Measurements from ENCODE around the gene PRMT9. TPM values are rescaled to one million over a fixed set of nuclear protein-coding genes. Genes with fewer than 3 reads are reported as not detected.

Gene PRMT9
- total and polyA plus RNA-seq, 5 donors from 2014 or later, result 5.8 to 27.5 (median 6.9) TPM

- Mint-ChIP-seq H3K27ac (peak overlapping the region in 1 of 3 donors; percentile 4), H3K4me3 (no peak overlapping the region), H3K27me3 (no peaks in the 10 kb centered on the region), H3K36me3 (peaks cover 54% of the 10 kb centered on the region), H3K4me1 (peaks cover 22 to 49% (median 39%) of the 10 kb centered on the region in 4 donors), H3K9me3 (peaks cover 0 to 1% (median 0%) of the 10 kb centered on the region in 7 donors)
- H3K9me3 ChIP-seq (ENCODE audit: control insufficient read depth in 2 of 2, low read length in 2 of 2), result no peaks in the 10 kb centered on the region
- peaks cover 22% of the 10 kb centered on the region for H3K36me3 ChIP-seq (ENCODE audit: control insufficient read depth, insufficient read depth, low read length)
- peaks cover 5% of the 10 kb centered on the region for H3K4me1 ChIP-seq (ENCODE audit: control insufficient read depth, insufficient read depth, low read length, poor library complexity, severe bottlenecking)
- H3K4me3 ChIP-seq (ENCODE audit: low read depth, low read length), result no peak overlapping the region
- no peak overlapping the region for H3K27ac ChIP-seq (ENCODE audit: insufficient read depth, low read length, poor library complexity, severe bottlenecking)
- DNase-seq (no peak), ATAC-seq (ENCODE audit: low read depth in 2 of 2) (no peak)
- no peaks in the 10 kb centered on the region for H3K27me3 ChIP-seq (ENCODE audit: control insufficient read depth, insufficient read depth, low read length)
Observed at GRCh38 chr4:147643616-147644015, 40.3 kb downstream of the PRMT9 start.

DNA sequence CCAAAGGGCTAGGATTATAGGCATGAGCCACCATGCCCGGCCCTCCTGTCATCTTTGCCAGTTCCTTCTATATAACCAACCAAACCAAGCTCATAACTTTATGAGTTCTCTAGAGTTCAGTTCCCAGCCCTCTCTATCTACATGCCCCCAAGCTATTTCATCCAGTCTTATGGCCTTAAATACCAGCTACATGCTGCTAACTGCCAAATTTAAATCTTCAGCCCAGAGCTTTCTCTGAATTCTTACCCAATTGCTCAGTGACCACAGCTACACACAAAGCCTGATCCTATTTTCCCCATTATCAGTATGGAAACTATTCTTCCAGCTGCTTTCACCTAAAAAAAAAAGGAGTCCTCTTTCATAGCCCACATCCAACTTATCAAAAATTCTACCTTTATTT lies 43.6 kb downstream of the PRMT9 start:
- H3K27ac ChIP-seq (ENCODE audit: insufficient read depth, low read length, poor library complexity, severe bottlenecking), result no peak overlapping the region
- peaks cover 47% of the 10 kb centered on the region for H3K36me3 ChIP-seq (ENCODE audit: control insufficient read depth, insufficient read depth, low read length)
- H3K9me3 ChIP-seq (ENCODE audit: control insufficient read depth in 2 of 2, low read length in 2 of 2), result no peaks in the 10 kb centered on the region
- Mint-ChIP-seq H3K4me3 (no peak overlapping the region), H3K27me3 (no peaks in the 10 kb centered on the region), H3K36me3 (peaks cover 59% of the 10 kb centered on the region), H3K4me1 (peaks cover 15 to 40% (median 24%) of the 10 kb centered on the region in 4 donors), H3K27ac (peak overlapping the region in 1 of 3 donors; percentile 49), H3K9me3 (peaks cover 0 to 8% (median 1%) of the 10 kb centered on the region in 7 donors)
- no peak for DNase-seq
- H3K4me1 ChIP-seq (ENCODE audit: control insufficient read depth, insufficient read depth, low read length, poor library complexity, severe bottlenecking), result no peaks in the 10 kb centered on the region
- ATAC-seq (ENCODE audit: low read depth in 2 of 2), result no peak
- H3K27me3 ChIP-seq (ENCODE audit: control insufficient read depth, insufficient read depth, low read length), result no peaks in the 10 kb centered on the region
- no peak overlapping the region for H3K4me3 ChIP-seq (ENCODE audit: low read depth, low read length)

GRCh38 chr4:147639388-147639787 lies 44.6 kb downstream of the PRMT9 start:
- no peak overlapping the region for H3K27ac ChIP-seq (ENCODE audit: insufficient read depth, low read length, poor library complexity, severe bottlenecking)

DNA sequence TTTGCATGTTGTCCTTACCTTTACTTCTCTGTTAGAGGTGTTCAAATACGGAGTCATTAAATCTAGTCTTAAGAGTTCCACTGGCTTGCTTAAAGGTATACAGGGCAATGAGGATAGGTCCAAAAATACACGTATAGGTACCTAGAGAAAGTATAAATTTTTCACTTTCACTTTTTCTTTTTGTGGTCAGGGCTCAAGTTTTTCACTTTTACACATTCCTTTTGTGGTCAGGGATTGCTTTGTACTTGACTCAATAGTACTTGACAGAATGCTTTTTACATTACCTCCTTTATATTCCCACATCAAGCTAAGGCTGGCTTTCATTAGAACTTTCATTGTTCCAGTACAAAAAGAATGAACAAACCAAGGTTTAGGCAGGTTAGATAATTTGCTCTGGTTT lies 45.0 kb downstream of the PRMT9 start:
- peaks cover 59% of the 10 kb centered on the region for H3K36me3 Mint-ChIP-seq
- ATAC-seq (ENCODE audit: low read depth in 2 of 2) (no peak), DNase-seq (peak in 1 of 3 donors; percentile 6)
- H3K4me1 Mint-ChIP-seq, result peaks cover 12 to 35% (median 17%) of the 10 kb centered on the region in 4 donors
- H3K9me3 ChIP-seq (ENCODE audit: control insufficient read depth in 2 of 2, low read length in 2 of 2), result no peaks in the 10 kb centered on the region
- no peaks in the 10 kb centered on the region for H3K4me1 ChIP-seq (ENCODE audit: control insufficient read depth, insufficient read depth, low read length, poor library complexity, severe bottlenecking)
- H3K9me3 Mint-ChIP-seq, result peaks cover 0 to 8% (median 1%) of the 10 kb centered on the region in 7 donors
- H3K27me3 Mint-ChIP-seq, result no peaks in the 10 kb centered on the region
- H3K36me3 ChIP-seq (ENCODE audit: control insufficient read depth, insufficient read depth, low read length), result peaks cover 60% of the 10 kb centered on the region
- peak overlapping the region; percentile 12 to 86 (median 36) for H3K27ac Mint-ChIP-seq
- no peak overlapping the region for H3K4me3 ChIP-seq (ENCODE audit: low read depth, low read length)
- H3K27ac ChIP-seq (ENCODE audit: insufficient read depth, low read length, poor library complexity, severe bottlenecking), result peak overlapping the region; percentile 20
- H3K4me3 Mint-ChIP-seq, result no peak overlapping the region
- no peaks in the 10 kb centered on the region for H3K27me3 ChIP-seq (ENCODE audit: control insufficient read depth, insufficient read depth, low read length)

More at GRCh38 chr4:147639388-147639787, 44.6 kb downstream of the PRMT9 start:
- no peaks in the 10 kb centered on the region for H3K4me1 ChIP-seq (ENCODE audit: control insufficient read depth, insufficient read depth, low read length, poor library complexity, severe bottlenecking)
- H3K36me3 ChIP-seq (ENCODE audit: control insufficient read depth, insufficient read depth, low read length), result peaks cover 55% of the 10 kb centered on the region
- Mint-ChIP-seq H3K27me3 (no peaks in the 10 kb centered on the region), H3K9me3 (peaks cover 0 to 8% (median 1%) of the 10 kb centered on the region in 7 donors), H3K36me3 (peaks cover 55% of the 10 kb centered on the region), H3K4me3 (no peak overlapping the region), H3K4me1 (peaks cover 12 to 35% (median 18%) of the 10 kb centered on the region in 4 donors), H3K27ac (peak overlapping the region; percentile 12 to 86 (median 36))
- H3K27me3 ChIP-seq (ENCODE audit: control insufficient read depth, insufficient read depth, low read length), result no peaks in the 10 kb centered on the region
- no peak for ATAC-seq (ENCODE audit: low read depth in 2 of 2)
- no peak for DNase-seq
- no peaks in the 10 kb centered on the region for H3K9me3 ChIP-seq (ENCODE audit: control insufficient read depth in 2 of 2, low read length in 2 of 2)
- no peak overlapping the region for H3K4me3 ChIP-seq (ENCODE audit: low read depth, low read length)

GRCh38 chr4:147638365-147638764 lies 45.6 kb downstream of the PRMT9 start:
- Histone ChIP-seq H3K4me3 (ENCODE audit: low read depth, low read length) (no peak overlapping the region), H3K36me3 (ENCODE audit: control insufficient read depth, insufficient read depth, low read length) (peaks cover 66% of the 10 kb centered on the region), H3K27me3 (ENCODE audit: control insufficient read depth, insufficient read depth, low read length) (no peaks in the 10 kb centered on the region), H3K9me3 (ENCODE audit: control insufficient read depth in 2 of 2, low read length in 2 of 2) (no peaks in the 10 kb centered on the region), H3K27ac (ENCODE audit: insufficient read depth, low read length, poor library complexity, severe bottlenecking) (no peak overlapping the region), H3K4me1 (ENCODE audit: control insufficient read depth, insufficient read depth, low read length, poor library complexity, severe bottlenecking) (no peaks in the 10 kb centered on the region)
- Mint-ChIP-seq H3K27ac (peak overlapping the region in 1 of 3 donors; percentile 36), H3K9me3 (peaks cover 0 to 8% (median 1%) of the 10 kb centered on the region in 7 donors), H3K4me1 (peaks cover 12 to 35% (median 17%) of the 10 kb centered on the region in 4 donors), H3K4me3 (no peak overlapping the region), H3K36me3 (peaks cover 65% of the 10 kb centered on the region), H3K27me3 (no peaks in the 10 kb centered on the region)
- ATAC-seq (ENCODE audit: low read depth in 2 of 2) (no peak), DNase-seq (no peak)

DNA sequence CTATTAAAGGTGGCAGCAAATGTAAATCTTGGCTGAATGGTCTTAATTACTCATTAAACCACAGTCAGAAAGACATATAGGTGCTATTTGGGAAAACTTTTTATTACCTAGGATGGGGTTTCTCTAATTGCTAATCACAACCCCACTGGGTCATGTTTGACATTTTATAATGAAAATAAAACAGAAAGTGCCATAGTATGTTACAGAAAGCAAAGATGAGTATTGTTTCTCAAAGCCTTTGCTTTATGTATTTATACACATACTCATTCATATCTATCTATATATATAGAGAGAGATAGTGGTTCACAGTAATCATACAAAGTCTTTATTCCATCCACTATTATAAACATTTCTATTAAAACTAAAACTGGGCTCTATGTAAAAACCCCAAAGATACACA lies 48.6 kb downstream of the PRMT9 start:
- ATAC-seq (ENCODE audit: low read depth in 2 of 2), result no peak
- Mint-ChIP-seq H3K36me3 (peaks cover 55% of the 10 kb centered on the region), H3K27me3 (no peaks in the 10 kb centered on the region)

GRCh38 chr4:147633643-147634042 lies 50.3 kb downstream of the PRMT9 start:
- Mint-ChIP-seq H3K4me3 (no peak overlapping the region), H3K4me1 (peaks cover 0 to 32% (median 4%) of the 10 kb centered on the region in 4 donors), H3K36me3 (peaks cover 52% of the 10 kb centered on the region), H3K27me3 (no peaks in the 10 kb centered on the region), H3K27ac (peak overlapping the region in 1 of 3 donors; percentile 49), H3K9me3 (peaks cover 0 to 8% (median 0%) of the 10 kb centered on the region in 7 donors)
- Histone ChIP-seq H3K36me3 (ENCODE audit: control insufficient read depth, insufficient read depth, low read length) (peaks cover 93% of the 10 kb centered on the region), H3K4me3 (ENCODE audit: low read depth, low read length) (no peak overlapping the region), H3K27ac (ENCODE audit: insufficient read depth, low read length, poor library complexity, severe bottlenecking) (no peak overlapping the region), H3K4me1 (ENCODE audit: control insufficient read depth, insufficient read depth, low read length, poor library complexity, severe bottlenecking) (no peaks in the 10 kb centered on the region), H3K9me3 (ENCODE audit: control insufficient read depth in 2 of 2, low read length in 2 of 2) (no peaks in the 10 kb centered on the region), H3K27me3 (ENCODE audit: control insufficient read depth, insufficient read depth, low read length) (no peaks in the 10 kb centered on the region)
- DNase-seq (no peak), ATAC-seq (ENCODE audit: low read depth in 2 of 2) (no peak)

More for the DNA sequence above, 48.6 kb downstream of the PRMT9 start:
- H3K4me1 ChIP-seq (ENCODE audit: control insufficient read depth, insufficient read depth, low read length, poor library complexity, severe bottlenecking), result no peaks in the 10 kb centered on the region
- H3K4me3 ChIP-seq (ENCODE audit: low read depth, low read length), result no peak overlapping the region
- no peak overlapping the region for H3K27ac ChIP-seq (ENCODE audit: insufficient read depth, low read length, poor library complexity, severe bottlenecking)
- no peaks in the 10 kb centered on the region for H3K9me3 ChIP-seq (ENCODE audit: control insufficient read depth in 2 of 2, low read length in 2 of 2)
- no peak overlapping the region for H3K27ac Mint-ChIP-seq
- peaks cover 0 to 8% (median 0%) of the 10 kb centered on the region in 7 donors for H3K9me3 Mint-ChIP-seq
- no peak for DNase-seq
- H3K36me3 ChIP-seq (ENCODE audit: control insufficient read depth, insufficient read depth, low read length), result peaks cover 83% of the 10 kb centered on the region
- peaks cover 12 to 40% (median 13%) of the 10 kb centered on the region in 4 donors for H3K4me1 Mint-ChIP-seq
- no peak overlapping the region for H3K4me3 Mint-ChIP-seq
- H3K27me3 ChIP-seq (ENCODE audit: control insufficient read depth, insufficient read depth, low read length), result no peaks in the 10 kb centered on the region

DNA sequence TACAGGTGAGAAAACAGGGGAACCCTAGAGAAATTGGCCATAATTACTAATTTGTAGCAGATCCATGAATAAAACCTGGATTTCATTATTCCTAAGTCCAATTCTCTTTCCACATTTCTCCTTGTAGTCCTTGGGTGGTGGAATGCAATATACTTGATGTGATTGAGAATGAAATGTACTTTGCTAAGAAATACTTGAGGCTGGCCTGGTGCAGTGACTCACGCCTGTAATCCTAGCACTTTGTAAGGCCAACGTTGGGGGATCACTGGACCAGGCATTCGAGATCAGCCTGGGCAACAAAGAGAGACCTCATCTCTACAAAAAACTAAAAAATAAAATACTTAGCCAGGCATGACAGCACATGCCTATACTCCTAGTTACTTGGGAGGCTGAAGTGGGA lies 50.9 kb downstream of the PRMT9 start:
- DNase-seq, result no peak
- H3K9me3 Mint-ChIP-seq, result peaks cover 0 to 8% (median 0%) of the 10 kb centered on the region in 7 donors

More for the DNA sequence above, 50.9 kb downstream of the PRMT9 start:
- Histone ChIP-seq H3K4me1 (ENCODE audit: control insufficient read depth, insufficient read depth, low read length, poor library complexity, severe bottlenecking) (no peaks in the 10 kb centered on the region), H3K27me3 (ENCODE audit: control insufficient read depth, insufficient read depth, low read length) (no peaks in the 10 kb centered on the region), H3K27ac (ENCODE audit: insufficient read depth, low read length, poor library complexity, severe bottlenecking) (no peak overlapping the region), H3K4me3 (ENCODE audit: low read depth, low read length) (no peak overlapping the region), H3K9me3 (ENCODE audit: control insufficient read depth in 2 of 2, low read length in 2 of 2) (no peaks in the 10 kb centered on the region), H3K36me3 (ENCODE audit: control insufficient read depth, insufficient read depth, low read length) (peaks cover 93% of the 10 kb centered on the region)
- Mint-ChIP-seq H3K27me3 (no peaks in the 10 kb centered on the region), H3K4me1 (peaks cover 0 to 32% (median 5%) of the 10 kb centered on the region in 4 donors), H3K36me3 (peaks cover 53% of the 10 kb centered on the region), H3K4me3 (no peak overlapping the region), H3K27ac (peak overlapping the region in 1 of 3 donors; percentile 49)
- no peak for ATAC-seq (ENCODE audit: low read depth in 2 of 2)

All from CD4-positive, CD25-positive, alpha-beta regulatory T cell (primary cell).